DMS53 treated with DMSO at 0.1 percent for 48 hours (cell line): ENCODE measurements around the gene SUN5.
"Not testable (repeated sequence)": the region's sequence is repeated elsewhere in the genome, so short reads cannot be mapped to it uniquely, and the experiment has no call there.

Experiments
- DNase-seq: peaks from one replicate; lab custom pipeline; 2025; ENCODE audit not compliant: unreplicated experiment; lab: John Stamatoyannopoulos, UW

SUN5 gene

GRCh38 chr20:32978009-32978335 is 26.3 kb downstream of the SUN5 start:
- DNase-seq, result no peak

GRCh38 chr20:32977281-32978008 is 26.8 kb downstream of the SUN5 start:
- no peak for DNase-seq

GRCh38 chr20:32976746-32977145 is 27.5 kb downstream of the SUN5 start:
- DNase-seq, result no peak

GRCh38 chr20:32975698-32976674 is 28.2 kb downstream of the SUN5 start:
- no peak for DNase-seq

GRCh38 chr20:32975121-32975520 is 29.1 kb downstream of the SUN5 start:
- DNase-seq, result not testable (repeated sequence)

GRCh38 chr20:32974204-32975064 is 29.8 kb downstream of the SUN5 start:
- not testable (repeated sequence) for DNase-seq

- DNase-seq, result no peak
Observed at GRCh38 chr20:32973077-32973717, 31.0 kb downstream of the SUN5 start.

- no peak for DNase-seq
Observed at GRCh38 chr20:32972181-32973076, 31.8 kb downstream of the SUN5 start.

- no peak for DNase-seq
Observed at GRCh38 chr20:32971703-32972161, 32.5 kb downstream of the SUN5 start.

- no peak for DNase-seq
Observed at GRCh38 chr20:32970973-32971300, 33.3 kb downstream of the SUN5 start.

- no peak for DNase-seq
Observed at GRCh38 chr20:32970115-32970972, 33.9 kb downstream of the SUN5 start.

GRCh38 chr20:32969356-32970114 is 34.7 kb downstream of the SUN5 start:
- DNase-seq, result no peak

GRCh38 chr20:32968478-32969241 is 35.6 kb downstream of the SUN5 start:
- no peak for DNase-seq

- DNase-seq, result no peak
Observed at GRCh38 chr20:32967961-32968457, 36.2 kb downstream of the SUN5 start.

GRCh38 chr20:32966881-32967781 is 37.1 kb downstream of the SUN5 start:
- DNase-seq, result no peak

GRCh38 chr20:32966382-32966781 is 37.9 kb downstream of the SUN5 start:
- DNase-seq, result no peak
